HG02763 (cell line): Measurements from ENCODE around the gene PTMA.
"Not testable (repeated sequence)": the region's sequence is repeated elsewhere in the genome, so short reads cannot be mapped to it uniquely, and the experiment has no call there.

Experiments used
- ATAC-seq: cut with Tn5 transposase; IDR thresholded peaks from one replicate; pipeline ENCODE4 v1.9.1; 2021; ENCODE audit warnings: mild to moderate bottlenecking, moderate library complexity; ENCODE audit not compliant: unreplicated experiment

Gene PTMA

DNA sequence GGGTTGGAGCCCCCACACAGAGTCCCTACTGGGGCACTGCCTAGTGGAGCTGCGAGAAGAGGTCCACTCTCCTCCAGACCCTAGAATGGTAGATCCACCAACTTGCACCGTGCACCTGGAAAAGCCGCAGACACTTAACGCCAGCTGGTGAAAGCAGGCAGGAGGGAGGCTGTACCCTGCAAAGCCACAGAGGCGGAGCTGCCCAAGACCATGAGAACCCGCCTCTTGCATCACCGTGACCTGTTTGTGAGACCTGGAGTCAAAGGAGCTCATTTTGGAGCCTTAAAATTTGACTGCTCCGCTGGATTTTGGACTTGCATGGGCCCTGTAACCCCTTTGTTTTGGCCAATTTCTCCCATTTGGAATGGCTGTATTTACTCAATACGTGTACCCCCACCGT, 40.7 kb downstream of the PTMA start:
- ATAC-seq, result not testable (repeated sequence)

DNA sequence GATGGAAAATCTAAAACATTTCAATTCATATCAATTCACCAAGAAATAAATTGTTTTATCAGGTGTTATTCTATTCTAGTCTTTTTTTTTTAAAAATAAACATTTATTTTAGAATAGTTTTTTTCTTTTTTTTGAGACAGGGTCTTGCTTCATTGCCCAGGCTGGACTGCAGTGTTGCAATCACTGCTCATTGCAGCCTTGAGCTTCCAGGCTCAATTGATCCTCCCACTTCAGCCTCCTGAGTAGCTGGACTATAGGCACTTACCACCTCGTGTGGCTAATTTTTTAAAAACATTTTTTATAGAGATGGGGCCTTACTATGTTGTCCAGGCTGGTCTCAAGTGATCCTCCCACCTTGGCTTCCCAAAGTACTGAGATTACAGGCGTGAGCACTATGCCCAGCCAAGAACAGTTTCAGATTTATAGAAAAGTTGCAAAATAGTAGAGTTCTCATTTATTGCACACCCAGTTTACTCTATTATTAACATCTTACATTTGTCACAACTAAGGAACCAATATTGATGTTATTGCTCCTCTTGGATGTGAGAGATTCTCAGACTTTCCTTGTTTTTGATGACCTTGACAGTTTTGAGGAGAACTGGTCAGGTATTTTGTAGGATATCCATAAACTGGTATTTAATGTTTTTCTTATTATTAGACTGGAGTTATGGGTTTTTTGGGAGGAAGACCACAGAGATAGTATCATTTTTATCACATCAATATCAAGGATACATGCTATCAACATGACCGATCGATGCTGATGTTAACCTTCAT, 42.9 kb downstream of the PTMA start:
- ATAC-seq, result no peak

GRCh38 chr2:231752061-231752460, 43.7 kb downstream of the PTMA start:
- no peak for ATAC-seq

- no peak for ATAC-seq
Observed at GRCh38 chr2:231761735-231762134, 53.4 kb downstream of the PTMA start.
